ENCODE results near the gene NOS1AP.
"Not testable (repeated sequence)": the region's sequence is repeated elsewhere in the genome, so short reads cannot be mapped to it uniquely, and the experiment has no call there.

Gene NOS1AP

GRCh38 chr1:162036163-162036562 is 33.3 kb upstream of the NOS1AP start:
- DNase-seq (ENCODE audit: low read depth in 1 of 2, low spot score in 1 of 2) = no peak
- in situ Hi-C loops (cut with HindIII; ENCODE audit: low pct_unique_long_range_greater_than_20kb, low sequenced_read_pairs) = no loop called here
- TF ChIP-seq JUND (IDR thresholded peaks at IDR 0.05; ENCODE audit: low read depth) = no peak

DNA sequence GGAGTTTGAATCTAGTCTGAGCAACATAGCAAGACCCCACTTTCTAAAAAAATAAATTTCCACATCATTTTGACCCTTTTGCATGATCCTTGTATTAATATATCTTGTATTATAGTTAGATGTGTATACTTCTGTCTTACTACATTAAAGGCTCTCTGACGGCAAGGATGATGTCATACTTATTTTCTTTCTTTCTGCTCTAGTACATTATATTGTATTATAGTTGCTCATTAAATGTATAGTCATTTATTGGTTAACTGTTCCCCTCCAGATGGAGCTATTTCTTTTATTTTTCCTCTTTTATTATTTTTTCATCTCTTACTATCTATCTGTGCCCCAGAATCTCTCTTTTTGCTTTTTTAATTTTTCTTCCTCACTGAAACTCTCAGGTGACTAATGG is 30.9 kb upstream of the NOS1AP start:
- no peak for TF ChIP-seq JUND (IDR thresholded peaks at IDR 0.05; ENCODE audit: low read depth)
- in situ Hi-C loops (cut with HindIII; ENCODE audit: low pct_unique_long_range_greater_than_20kb, low sequenced_read_pairs) = no loop called here
- DNase-seq (ENCODE audit: low read depth in 1 of 2, low spot score in 1 of 2) = no peak

GRCh38 chr1:162040001-162040400 is 29.5 kb upstream of the NOS1AP start:
- no peak for DNase-seq (ENCODE audit: low read depth in 1 of 2, low spot score in 1 of 2)
- in situ Hi-C loops (cut with HindIII; ENCODE audit: low pct_unique_long_range_greater_than_20kb, low sequenced_read_pairs) = no loop called here
- no peak for TF ChIP-seq JUND (IDR thresholded peaks at IDR 0.05; ENCODE audit: low read depth)

GRCh38 chr1:162040657-162041056 is 28.8 kb upstream of the NOS1AP start:
- TF ChIP-seq JUND (IDR thresholded peaks at IDR 0.05; ENCODE audit: low read depth) = no peak
- in situ Hi-C loops (cut with HindIII; ENCODE audit: low pct_unique_long_range_greater_than_20kb, low sequenced_read_pairs) = no loop called here
- DNase-seq (ENCODE audit: low read depth in 1 of 2, low spot score in 1 of 2) = peak; percentile 27 to 66

DNA sequence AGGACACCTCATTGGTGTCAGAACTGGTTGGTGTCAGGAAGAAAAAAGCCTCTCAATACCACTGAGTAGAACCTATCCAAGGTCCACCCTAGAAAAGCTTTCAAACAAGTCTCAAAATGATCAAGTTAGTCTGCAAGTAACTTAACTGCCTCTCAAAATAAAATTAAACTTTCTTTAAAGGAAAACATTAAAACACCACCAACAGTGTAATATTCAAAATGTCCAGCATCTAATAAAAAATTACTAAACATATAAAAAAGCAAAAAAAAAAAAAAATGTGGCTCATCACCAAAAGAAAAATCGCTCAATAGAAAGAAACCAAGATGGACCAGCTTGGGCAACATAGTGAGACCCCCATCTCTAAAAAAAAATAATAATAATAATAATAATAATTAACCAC is 27.1 kb upstream of the NOS1AP start:
- in situ Hi-C loops (cut with HindIII; ENCODE audit: low pct_unique_long_range_greater_than_20kb, low sequenced_read_pairs) = no loop called here
- no peak for DNase-seq (ENCODE audit: low read depth in 1 of 2, low spot score in 1 of 2)
- TF ChIP-seq JUND (IDR thresholded peaks at IDR 0.05; ENCODE audit: low read depth) = no peak

DNA sequence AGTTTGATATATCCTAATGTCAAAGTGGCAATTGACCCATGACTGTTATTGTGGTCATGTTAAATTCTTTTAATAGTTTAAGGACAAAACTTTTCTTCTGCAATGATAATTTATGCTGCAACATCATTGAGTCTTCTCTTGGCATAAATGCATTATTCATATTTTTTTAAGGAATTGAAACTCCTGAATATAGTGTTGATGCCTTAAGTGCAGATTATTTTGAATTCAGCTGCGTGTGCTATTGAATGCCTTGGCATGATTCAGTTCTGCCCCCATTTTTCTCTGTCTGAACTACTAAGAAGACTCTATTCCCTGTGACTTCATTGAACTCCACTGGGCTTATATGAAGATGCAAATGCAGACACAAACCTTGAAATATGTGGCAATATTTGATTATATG is 22.6 kb upstream of the NOS1AP start:
- no peak for TF ChIP-seq JUND (IDR thresholded peaks at IDR 0.05; ENCODE audit: low read depth)
- DNase-seq (ENCODE audit: low read depth in 1 of 2, low spot score in 1 of 2) = no peak
- in situ Hi-C loops (cut with HindIII; ENCODE audit: low pct_unique_long_range_greater_than_20kb, low sequenced_read_pairs) = no loop called here

GRCh38 chr1:162053949-162054348 is 15.5 kb upstream of the NOS1AP start:
- in situ Hi-C loops (cut with HindIII; ENCODE audit: low pct_unique_long_range_greater_than_20kb, low sequenced_read_pairs); DNase-seq (ENCODE audit: low read depth in 1 of 2, low spot score in 1 of 2): not testable (repeated sequence)

GRCh38 chr1:162055062-162055461 is 14.4 kb upstream of the NOS1AP start:
- no peak for TF ChIP-seq JUND (IDR thresholded peaks at IDR 0.05; ENCODE audit: low read depth)
- in situ Hi-C loops (cut with HindIII; ENCODE audit: low pct_unique_long_range_greater_than_20kb, low sequenced_read_pairs) = no loop called here

DNA sequence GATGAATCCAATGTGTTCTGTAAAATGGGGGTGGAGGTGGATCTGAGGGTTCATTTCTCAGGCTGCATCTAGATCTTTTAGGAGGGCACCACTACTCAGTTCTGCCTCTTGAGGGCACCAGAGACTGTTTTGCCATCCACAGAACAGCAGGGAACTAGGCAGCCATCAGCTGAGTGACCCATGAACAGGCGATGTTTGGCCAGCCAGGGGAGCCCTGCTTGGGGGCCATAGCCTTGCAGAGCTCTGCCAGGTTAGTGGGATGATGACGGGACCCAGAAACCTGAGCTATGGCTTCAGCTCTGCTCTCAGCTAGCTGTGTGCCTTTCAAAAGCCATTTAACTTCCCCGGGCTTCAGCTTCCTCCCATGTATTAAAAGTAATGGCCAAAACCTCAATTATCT is 13.4 kb upstream of the NOS1AP start:
- TF ChIP-seq JUND (IDR thresholded peaks at IDR 0.05; ENCODE audit: low read depth) = no peak
- DNase-seq (ENCODE audit: low read depth in 1 of 2, low spot score in 1 of 2) = peak; percentile 52 to 84
- in situ Hi-C loops (cut with HindIII; ENCODE audit: low pct_unique_long_range_greater_than_20kb, low sequenced_read_pairs) = no loop called here

More at GRCh38 chr1:162055062-162055461, 14.4 kb upstream of the NOS1AP start:
- no peak for DNase-seq (ENCODE audit: low read depth in 1 of 2, low spot score in 1 of 2)

GRCh38 chr1:162056579-162056978 is 12.9 kb upstream of the NOS1AP start:
- in situ Hi-C loops (cut with HindIII; ENCODE audit: low pct_unique_long_range_greater_than_20kb, low sequenced_read_pairs) = no loop called here
- no peak for TF ChIP-seq JUND (IDR thresholded peaks at IDR 0.05; ENCODE audit: low read depth)
- no peak for DNase-seq (ENCODE audit: low read depth in 1 of 2, low spot score in 1 of 2)

GRCh38 chr1:162059721-162060120 is 9.8 kb upstream of the NOS1AP start:
- no peak for TF ChIP-seq JUND (IDR thresholded peaks at IDR 0.05; ENCODE audit: low read depth)
- in situ Hi-C loops (cut with HindIII; ENCODE audit: low pct_unique_long_range_greater_than_20kb, low sequenced_read_pairs) = no loop called here
- DNase-seq (ENCODE audit: low read depth in 1 of 2, low spot score in 1 of 2) = no peak

- in situ Hi-C loops (cut with HindIII; ENCODE audit: low pct_unique_long_range_greater_than_20kb, low sequenced_read_pairs) = no loop called here
- TF ChIP-seq JUND (IDR thresholded peaks at IDR 0.05; ENCODE audit: low read depth) = no peak
- DNase-seq (ENCODE audit: low read depth in 1 of 2, low spot score in 1 of 2) = no peak
These were observed 9.2 kb upstream of the NOS1AP start for GRCh38 chr1:162060314-162060713.

DNA sequence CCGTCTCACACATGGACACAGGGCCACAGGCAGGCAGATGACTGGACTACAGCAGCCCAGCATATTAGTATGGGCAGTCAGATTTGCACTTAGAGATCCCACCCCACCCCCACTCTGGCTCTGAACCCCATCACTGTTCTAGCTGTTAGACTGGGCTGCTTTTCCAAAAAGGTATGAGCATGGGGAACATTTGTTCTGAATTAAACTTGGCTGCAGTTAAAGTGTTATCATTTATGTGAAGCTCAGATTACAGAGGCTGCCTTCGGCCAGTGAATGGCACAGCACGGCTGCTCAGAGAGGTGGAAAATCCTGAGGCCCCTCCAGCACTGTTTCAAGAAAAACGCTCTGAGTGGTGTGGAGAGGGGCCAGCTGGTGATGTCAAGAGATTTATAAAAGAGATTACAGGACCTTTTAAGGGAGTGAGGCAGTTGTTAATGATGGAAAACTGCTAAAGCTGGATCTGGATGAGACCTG is 6.9 kb upstream of the NOS1AP start:
- no peak for DNase-seq (ENCODE audit: low read depth in 1 of 2, low spot score in 1 of 2)

DNA sequence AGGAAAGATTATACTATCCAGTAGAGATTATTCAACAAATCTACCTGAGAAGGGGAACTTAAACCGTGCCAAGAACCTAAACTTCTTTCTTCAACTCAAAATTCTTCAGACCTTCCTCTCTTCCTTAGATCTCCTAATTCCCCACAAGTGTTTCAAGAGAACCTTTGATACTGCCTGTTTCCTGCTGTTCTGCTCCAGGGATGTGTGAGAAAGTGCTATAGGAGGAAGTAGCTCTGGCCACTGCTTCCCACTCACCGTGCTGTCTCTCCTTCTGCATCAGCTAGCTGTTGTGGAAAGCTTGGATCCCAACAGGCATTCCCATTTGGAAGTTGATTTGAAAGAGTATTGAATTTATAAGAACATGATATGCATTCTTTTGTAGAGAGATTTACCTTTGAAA is 4.5 kb upstream of the NOS1AP start:
- in situ Hi-C loops (cut with HindIII; ENCODE audit: low pct_unique_long_range_greater_than_20kb, low sequenced_read_pairs) = no loop called here
- DNase-seq (ENCODE audit: low read depth in 1 of 2, low spot score in 1 of 2) = no peak
- no peak for TF ChIP-seq JUND (IDR thresholded peaks at IDR 0.05; ENCODE audit: low read depth)

More for the DNA sequence above, 6.9 kb upstream of the NOS1AP start:
- TF ChIP-seq JUND (IDR thresholded peaks at IDR 0.05; ENCODE audit: low read depth) = no peak
- in situ Hi-C loops (cut with HindIII; ENCODE audit: low pct_unique_long_range_greater_than_20kb, low sequenced_read_pairs) = no loop called here

GRCh38 chr1:162066836-162067235 is 2.7 kb upstream of the NOS1AP start:
- DNase-seq (ENCODE audit: low read depth in 1 of 2, low spot score in 1 of 2); in situ Hi-C loops (cut with HindIII; ENCODE audit: low pct_unique_long_range_greater_than_20kb, low sequenced_read_pairs): not testable (repeated sequence)

Data from T47D (cell line).